Activated T-helper 9 cell treated with anti-CD3 and anti-CD28 coated beads, Interleukin-2, amount 50 U/mL, for 16 hours (primary cell): ENCODE measurements around the gene MARVELD2.
"Not testable (repeated sequence)": the region's sequence is repeated elsewhere in the genome, so short reads cannot be mapped to it uniquely, and the experiment has no call there.

Experiments
- DNase-seq: peaks from one replicate; pipeline ENCODE4 v3.0.0-alpha.2; 2020; ENCODE audit warnings: low read depth

Gene MARVELD2

GRCh38 chr5:69450116-69450515 lies 35.2 kb downstream of the MARVELD2 start:
- no peak for DNase-seq

GRCh38 chr5:69450527-69450926 lies 35.6 kb downstream of the MARVELD2 start:
- DNase-seq, result not testable (repeated sequence)

- DNase-seq, result no peak
Observed at GRCh38 chr5:69451941-69452647, 37.2 kb downstream of the MARVELD2 start.

GRCh38 chr5:69453487-69453886 lies 38.6 kb downstream of the MARVELD2 start:
- not testable (repeated sequence) for DNase-seq

- DNase-seq, result no peak
Observed at GRCh38 chr5:69454460-69455249, 39.7 kb downstream of the MARVELD2 start.

- not testable (repeated sequence) for DNase-seq
Observed at GRCh38 chr5:69455428-69455988, 40.6 kb downstream of the MARVELD2 start.

GRCh38 chr5:69462170-69462569 lies 47.3 kb downstream of the MARVELD2 start:
- no peak for DNase-seq

- DNase-seq, result not testable (repeated sequence)
Observed at GRCh38 chr5:69466375-69466774, 51.5 kb downstream of the MARVELD2 start.

- DNase-seq, result no peak
Observed at GRCh38 chr5:69467442-69468225, 52.7 kb downstream of the MARVELD2 start.

- no peak for DNase-seq
Observed at GRCh38 chr5:69468631-69469030, 53.7 kb downstream of the MARVELD2 start.

GRCh38 chr5:69471516-69471915 lies 56.6 kb downstream of the MARVELD2 start:
- not testable (repeated sequence) for DNase-seq

GRCh38 chr5:69472535-69473143 lies 57.7 kb downstream of the MARVELD2 start:
- DNase-seq, result not testable (repeated sequence)

- DNase-seq, result no peak
Observed at GRCh38 chr5:69477170-69477569, 62.3 kb downstream of the MARVELD2 start.

- DNase-seq, result not testable (repeated sequence)
Observed at GRCh38 chr5:69478296-69478695, 63.4 kb downstream of the MARVELD2 start.

- no peak for DNase-seq
Observed at GRCh38 chr5:69484891-69485290, 70.0 kb downstream of the MARVELD2 start.

- DNase-seq, result no peak
Observed at GRCh38 chr5:69485471-69485870, 70.6 kb downstream of the MARVELD2 start.

- no peak for DNase-seq
Observed at GRCh38 chr5:69489246-69489645, 74.3 kb downstream of the MARVELD2 start.

GRCh38 chr5:69491027-69491426 lies 76.1 kb downstream of the MARVELD2 start:
- no peak for DNase-seq

GRCh38 chr5:69491838-69492390 lies 77.0 kb downstream of the MARVELD2 start:
- no peak for DNase-seq

- no peak for DNase-seq
Observed at GRCh38 chr5:69492391-69492922, 77.5 kb downstream of the MARVELD2 start, which contains the start of gene OCLN. Gene OCLN, plus strand, starts transcription at chr5:69492790. Its CDS starts 11,455 bp downstream, at chr5:69504245.

- no peak for DNase-seq
Observed at GRCh38 chr5:69492923-69493395, 78.0 kb downstream of the MARVELD2 start.
